Measurements from ENCODE around the gene KCNMB2.

DNA sequence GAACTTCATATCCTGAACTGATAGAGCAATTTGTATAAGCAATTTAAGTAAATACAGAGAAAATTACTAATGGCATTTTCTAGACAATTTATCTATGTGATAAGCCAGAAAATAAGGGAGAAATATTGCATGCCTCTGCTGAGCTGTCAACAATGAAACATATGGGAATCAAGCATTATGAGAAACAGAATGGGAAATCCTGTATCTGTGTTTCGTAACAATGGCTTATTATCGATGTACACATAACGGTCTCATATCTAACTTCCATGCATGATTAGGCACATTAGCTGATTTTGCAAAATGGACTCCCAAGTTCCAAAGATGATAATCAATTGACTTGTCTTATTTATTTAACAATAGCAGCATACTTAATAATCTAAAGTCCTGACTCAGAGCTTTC, 30.4 kb upstream of the KCNMB2 start:
- TF ChIP-seq EZH2 (IDR thresholded peaks at IDR 0.05) (no peak), POLR2AphosphoS5 (IDR thresholded peaks at IDR 0.05; ENCODE audit: borderline replicate concordance, low read depth, low read length) (no peak)

All from SK-N-MC (cell line).